Astrocyte (in vitro differentiated cells and primary cell): ENCODE data around the gene OR51G2. TPM values are rescaled to one million over a fixed set of nuclear protein-coding genes. Genes with fewer than 3 reads are reported as not detected.

Source experiments
- DNase-seq: peaks from one replicate; pipeline ENCODE4 v3.0.0-alpha.2; 2010; ENCODE audit warnings: low read depth
- FAIRE-seq: peaks from 2 replicates; lab custom pipeline; 2011; peaks lifted over from hg19 to GRCh38; lab: Jason Lieb, UNC
- H2AFZ ChIP-seq: 2 replicates; pipeline ENCODE4 v1.6.0; 2012; ENCODE audit warnings: low read depth, low read length, inconsistent platforms
- H3K27ac ChIP-seq: 2 replicates; pipeline ENCODE4 v1.5.1; 2011; ENCODE audit warnings: low read depth, low read length, inconsistent platforms
- H3K27me3 ChIP-seq: 2 replicates; pipeline ENCODE4 v1.6.0; 2011; ENCODE audit warnings: low read length, inconsistent platforms; ENCODE audit not compliant: insufficient read depth
- H3K36me3 ChIP-seq: 2 replicates; pipeline ENCODE4 v1.5.1; 2011; ENCODE audit warnings: low read length, inconsistent platforms; ENCODE audit not compliant: insufficient read depth
- H3K4me1 ChIP-seq: 2 replicates; pipeline ENCODE4 v1.5.1; 2011; ENCODE audit warnings: low read length, inconsistent platforms; ENCODE audit not compliant: insufficient read depth
- H3K4me2 ChIP-seq: 2 replicates; pipeline ENCODE4 v1.6.0; 2012; ENCODE audit warnings: low read length, inconsistent platforms
- H3K4me3 ChIP-seq: 2 replicates; pipeline ENCODE4 v1.5.1; 2011; ENCODE audit warnings: low read depth, mild to moderate bottlenecking, low read length, inconsistent platforms; ENCODE audit not compliant: insufficient read depth
- H3K79me2 ChIP-seq: 2 replicates; pipeline ENCODE4 v1.6.0; 2012; ENCODE audit warnings: mild to moderate bottlenecking, low read length, inconsistent platforms; ENCODE audit not compliant: insufficient read depth
- H3K9ac ChIP-seq: 2 replicates; pipeline ENCODE4 v1.6.0; 2012; ENCODE audit warnings: mild to moderate bottlenecking, low read length, inconsistent platforms
- H3K9me3 ChIP-seq: 2 replicates; pipeline ENCODE4 v1.5.1; 2012; ENCODE audit warnings: low read depth, mild to moderate bottlenecking, low read length, inconsistent platforms; ENCODE audit not compliant: insufficient read depth
- H4K20me1 ChIP-seq: 2 replicates; pipeline ENCODE4 v1.6.0; 2012; ENCODE audit warnings: low read length, inconsistent platforms; ENCODE audit not compliant: insufficient read depth
- H3K27ac Mint-ChIP-seq: one replicate; pipeline ENCODE4 v1.8.0; 2021; ENCODE audit warnings: mild to moderate bottlenecking, mixed read lengths; ENCODE audit not compliant: unreplicated experiment
- H3K27me3 Mint-ChIP-seq: one replicate; pipeline ENCODE4 v1.8.0; 2021; ENCODE audit warnings: low read depth, mixed read lengths; ENCODE audit not compliant: unreplicated experiment
- H3K36me3 Mint-ChIP-seq: one replicate; pipeline ENCODE4 v1.8.0; 2021; ENCODE audit warnings: low read depth, mixed read lengths; ENCODE audit not compliant: unreplicated experiment
- H3K4me1 Mint-ChIP-seq: one replicate; pipeline ENCODE4 v1.8.0; 2021; ENCODE audit warnings: low read depth, mixed read lengths; ENCODE audit not compliant: unreplicated experiment
- H3K4me3 Mint-ChIP-seq: one replicate; pipeline ENCODE4 v1.8.0; 2021; ENCODE audit warnings: mild to moderate bottlenecking, moderate library complexity, mixed read lengths; ENCODE audit not compliant: unreplicated experiment
- H3K9me3 Mint-ChIP-seq: one replicate; pipeline ENCODE4 v1.8.0; 2021; ENCODE audit warnings: mild to moderate bottlenecking, mixed read lengths; ENCODE audit not compliant: unreplicated experiment
- EZH2 ChIP-seq: IDR thresholded peaks from 2 replicates; pipeline ENCODE4 v1.6.1; 2012; ENCODE audit warnings: mild to moderate bottlenecking, low read length, inconsistent platforms; ENCODE audit not compliant: insufficient read depth
- total RNA-seq: library from RNA; stranded (reverse); gene quantifications from 2 replicates; pipeline ENCODE4 v1.2.1, GENCODE V29; 2021
- TF ChIP-seq, protein P1 (sequence below): IDR thresholded peaks from 2 replicates; pipeline ENCODE4 v1.5.1; 2011; ENCODE audit warnings: low read depth, mild to moderate bottlenecking, inconsistent platforms, low read length, moderate library complexity; ENCODE audit not compliant: insufficient read depth

Gene OR51G2
- total RNA-seq, 1 donor from 2014 or later, result not detected

DNA sequence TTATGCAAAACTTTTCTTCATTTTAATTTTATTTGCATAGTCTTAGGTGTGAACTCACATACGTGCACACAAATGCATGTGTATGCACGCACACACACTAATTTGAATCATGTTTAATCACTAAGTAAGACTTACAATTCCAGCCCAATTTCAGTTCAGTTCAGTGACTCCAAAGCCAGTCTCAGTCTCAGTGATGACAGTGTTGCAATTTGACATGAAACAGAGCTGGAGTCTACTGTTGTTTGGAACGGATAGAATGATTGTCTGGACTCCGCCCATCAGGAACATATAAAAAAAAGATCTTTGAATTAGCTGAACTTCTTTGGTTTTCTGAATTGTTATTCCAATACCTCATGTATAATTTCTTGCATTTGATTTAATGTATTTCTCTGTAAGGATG lies 55.3 kb downstream of the OR51G2 start:
- no peak overlapping the region for H3K27ac Mint-ChIP-seq
- no peaks in the 10 kb centered on the region for H3K4me1 Mint-ChIP-seq
- Histone ChIP-seq H2AFZ (no peak overlapping the region), H3K9me3 (no peaks in the 10 kb centered on the region), H3K9ac (no peak overlapping the region), H3K4me2 (no peak overlapping the region), H3K79me2 (no peaks in the 10 kb centered on the region), H3K4me1 (no peaks in the 10 kb centered on the region), H3K4me3 (no peak overlapping the region), H3K27ac (no peak overlapping the region), H4K20me1 (no peaks in the 10 kb centered on the region), H3K36me3 (no peaks in the 10 kb centered on the region), H3K27me3 (no peaks in the 10 kb centered on the region)
- no peak overlapping the region for H3K4me3 Mint-ChIP-seq
- H3K27me3 Mint-ChIP-seq, result no peaks in the 10 kb centered on the region
- DNase-seq (no peak), FAIRE-seq (no peak)
- no peaks in the 10 kb centered on the region for H3K36me3 Mint-ChIP-seq
- H3K9me3 Mint-ChIP-seq, result peaks cover 2% of the 10 kb centered on the region
- TF ChIP-seq, protein P1, sequence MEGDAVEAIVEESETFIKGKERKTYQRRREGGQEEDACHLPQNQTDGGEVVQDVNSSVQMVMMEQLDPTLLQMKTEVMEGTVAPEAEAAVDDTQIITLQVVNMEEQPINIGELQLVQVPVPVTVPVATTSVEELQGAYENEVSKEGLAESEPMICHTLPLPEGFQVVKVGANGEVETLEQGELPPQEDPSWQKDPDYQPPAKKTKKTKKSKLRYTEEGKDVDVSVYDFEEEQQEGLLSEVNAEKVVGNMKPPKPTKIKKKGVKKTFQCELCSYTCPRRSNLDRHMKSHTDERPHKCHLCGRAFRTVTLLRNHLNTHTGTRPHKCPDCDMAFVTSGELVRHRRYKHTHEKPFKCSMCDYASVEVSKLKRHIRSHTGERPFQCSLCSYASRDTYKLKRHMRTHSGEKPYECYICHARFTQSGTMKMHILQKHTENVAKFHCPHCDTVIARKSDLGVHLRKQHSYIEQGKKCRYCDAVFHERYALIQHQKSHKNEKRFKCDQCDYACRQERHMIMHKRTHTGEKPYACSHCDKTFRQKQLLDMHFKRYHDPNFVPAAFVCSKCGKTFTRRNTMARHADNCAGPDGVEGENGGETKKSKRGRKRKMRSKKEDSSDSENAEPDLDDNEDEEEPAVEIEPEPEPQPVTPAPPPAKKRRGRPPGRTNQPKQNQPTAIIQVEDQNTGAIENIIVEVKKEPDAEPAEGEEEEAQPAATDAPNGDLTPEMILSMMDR, result no peak
- no peak for TF ChIP-seq EZH2

Other genes starting within 250 kb of the OR51G2 start
- gene OR51E2, start 221.5 kb downstream of the OR51G2 start, total RNA-seq, result 0.27 and 0.38 TPM in 2 replicates
- gene MMP26, start 214.6 kb downstream of the OR51G2 start, total RNA-seq, result not detected in 2 replicates
- gene OR51F1, start 149.4 kb downstream of the OR51G2 start, total RNA-seq, result not detected in 2 replicates
- not detected in 2 replicates for gene OR52R1, start 115.0 kb downstream of the OR51G2 start, total RNA-seq
- not detected in 2 replicates for gene OR51F2, start 98.0 kb downstream of the OR51G2 start, total RNA-seq
- not detected in 2 replicates for gene OR51S1, start 70.1 kb downstream of the OR51G2 start, total RNA-seq
- not detected in 2 replicates for gene OR51T1, start 37.5 kb downstream of the OR51G2 start, total RNA-seq
- gene OR51A7, start 15.6 kb downstream of the OR51G2 start, total RNA-seq, result not detected in 2 replicates
- not detected in 2 replicates for gene OR51G1, start 5.0 kb upstream of the OR51G2 start, total RNA-seq
- gene OR51A4, start 28.3 kb upstream of the OR51G2 start, total RNA-seq, result not detected in 2 replicates
- gene OR51A2, start 36.4 kb upstream of the OR51G2 start, total RNA-seq, result not detected in 2 replicates
- not detected in 2 replicates for gene OR51L1, start 75.5 kb upstream of the OR51G2 start, total RNA-seq
- not detected in 2 replicates for gene OR52J3, start 127.2 kb upstream of the OR51G2 start, total RNA-seq
- gene OR52E2, start 140.3 kb upstream of the OR51G2 start, total RNA-seq, result not detected in 2 replicates
- gene OR52E1, start 150.2 kb upstream of the OR51G2 start, total RNA-seq, result 0.31 TPM in 1 of 2 replicates, not detected in the other
- not detected in 2 replicates for gene OR52A5, start 219.0 kb upstream of the OR51G2 start, total RNA-seq
- not detected in 2 replicates for gene OR52A1, start 235.4 kb upstream of the OR51G2 start, total RNA-seq